Upper lobe of left lung (tissue), 6 donors: ENCODE data around the gene NCF4. TPM values are rescaled to one million over a fixed set of nuclear protein-coding genes. Genes with fewer than 3 reads are reported as not detected.

Experiments used
- ATAC-seq, 2 donors: fragments of 200-7000 bp; cut with Tn5 transposase; one replicate each; pipeline ENCODE4 v1.9.1; 2022; ENCODE audit warnings: mild to moderate bottlenecking in 2 of 2, moderate library complexity in 2 of 2; ENCODE audit not compliant: low FRiP score in 2 of 2
- DNase-seq, 2 donors: peaks; one replicate each; pipeline ENCODE4 v3.0.0-alpha.2; 2019 to 2020
- H3K27ac ChIP-seq, 4 donors: fragments of 200-600 bp; sonication (generic); one replicate each; pipeline ENCODE4 v1.5.1; 2016 to 2019
- H3K27me3 ChIP-seq, 4 donors: fragments of 200-600 bp; sonication (generic); one replicate each; pipeline ENCODE4 v1.5.1; 2017 to 2019
- H3K36me3 ChIP-seq, 4 donors: fragments of 200-600 bp; sonication (generic); one replicate each; pipeline ENCODE4 v1.5.1; 2016 to 2019
- H3K4me1 ChIP-seq, 4 donors: fragments of 200-600 bp; sonication (generic); one replicate each; pipeline ENCODE4 v1.5.1; 2018 to 2019
- H3K4me3 ChIP-seq, 4 donors: fragments of 200-600 bp; sonication (generic); one replicate each; pipeline ENCODE4 v1.5.1; 2017 to 2019; ENCODE audit warnings: mild to moderate bottlenecking in 2 of 4, moderate library complexity in 1 of 4
- H3K9me3 ChIP-seq, 4 donors: fragments of 200-600 bp; sonication (generic); one replicate each; pipeline ENCODE4 v1.5.1; 2018 to 2019
- EP300 ChIP-seq, 4 donors: sonication (generic); formaldehyde crosslinking; IDR thresholded peaks; one replicate each; pipeline ENCODE4 v1.5.1; 2017; ENCODE audit warnings: antibody characterized with exemption in 4 of 4, control low read depth in 2 of 4
- POLR2A ChIP-seq, 4 donors: fragments of 450-650 bp; IDR thresholded peaks; one replicate each; pipeline ENCODE4 v1.5.1; 2016 to 2017; ENCODE audit warnings: antibody characterized with exemption in 4 of 4, mild to moderate bottlenecking in 2 of 4
- POLR2AphosphoS5 ChIP-seq, 2 donors: sonication (generic); formaldehyde crosslinking; IDR thresholded peaks; one replicate each; pipeline ENCODE4 v1.5.1; 2017; ENCODE audit warnings: antibody characterized with exemption in 2 of 2
- WGBS, 2 donors: methylation state at CpG; one replicate each; pipeline ENCODE4 v1.1.5; 2017 to 2018; 5-methylcytosine and 5-hydroxymethylcytosine counted together
- total RNA-seq, 6 donors: library from RNA; depleted of rRNA in 4 of 6; stranded (reverse); fragments of >200 nt in 4 of 6; gene quantifications; one replicate each; pipeline versions ENCODE4 v1.1.0 to v1.2.1, GENCODE V29; 2016 to 2021
- TF ChIP-seq, protein P1 (sequence below), 6 experiments: fragments of 450-650 bp in 4 of 6; fragments of 200-600 bp in 2 of 6; sonication (generic) in 2 of 6; IDR thresholded peaks; one replicate each; pipeline ENCODE4 v1.5.1; 2016 to 2019; ENCODE audit warnings: antibody characterized with exemption in 6 of 6
- donor health status: DM: no; HTN: no; CAD: no; lungs with moderate emphysema.
- donor health status: DM: no; HTN: yes; CAD: no; lungs with severe emphysema.

Gene NCF4
- total RNA-seq, 6 donors from 2014 or later = 28.2 to 72.5 (median 54.3) TPM

DNA sequence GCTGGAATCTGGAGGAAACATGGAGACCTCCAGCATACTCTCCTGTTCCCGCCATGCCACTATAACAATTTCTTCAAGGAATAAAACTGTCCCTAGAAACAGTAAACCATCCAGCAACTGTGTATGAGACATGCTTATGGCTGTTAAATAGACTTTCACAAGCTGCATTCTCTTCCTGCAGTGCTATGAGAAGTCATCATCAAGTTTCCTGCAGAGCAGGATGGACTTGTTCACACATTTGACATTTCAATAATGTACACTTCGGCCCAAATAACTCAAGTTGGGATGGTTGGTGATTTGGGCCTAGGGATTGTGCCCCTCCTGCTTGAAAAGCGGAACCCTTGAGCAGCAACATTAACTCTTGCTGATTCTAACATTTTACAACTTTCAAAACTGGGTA is 32.5 kb downstream of the NCF4 start:
- H3K4me3 ChIP-seq = no peak overlapping the region
- H3K27ac ChIP-seq = no peak overlapping the region
- no peaks in the 10 kb centered on the region for H3K36me3 ChIP-seq
- no peaks in the 10 kb centered on the region for H3K4me1 ChIP-seq
- ATAC-seq (no peak), DNase-seq (no peak)
- H3K9me3 ChIP-seq = peaks cover 0 to 6% (median 2%) of the 10 kb centered on the region in 4 donors
- no peaks in the 10 kb centered on the region for H3K27me3 ChIP-seq
- 75 to 83% methylated on average over 3 of the region's 3 CpGs for WGBS, 2 donors
- TF ChIP-seq, protein P1, sequence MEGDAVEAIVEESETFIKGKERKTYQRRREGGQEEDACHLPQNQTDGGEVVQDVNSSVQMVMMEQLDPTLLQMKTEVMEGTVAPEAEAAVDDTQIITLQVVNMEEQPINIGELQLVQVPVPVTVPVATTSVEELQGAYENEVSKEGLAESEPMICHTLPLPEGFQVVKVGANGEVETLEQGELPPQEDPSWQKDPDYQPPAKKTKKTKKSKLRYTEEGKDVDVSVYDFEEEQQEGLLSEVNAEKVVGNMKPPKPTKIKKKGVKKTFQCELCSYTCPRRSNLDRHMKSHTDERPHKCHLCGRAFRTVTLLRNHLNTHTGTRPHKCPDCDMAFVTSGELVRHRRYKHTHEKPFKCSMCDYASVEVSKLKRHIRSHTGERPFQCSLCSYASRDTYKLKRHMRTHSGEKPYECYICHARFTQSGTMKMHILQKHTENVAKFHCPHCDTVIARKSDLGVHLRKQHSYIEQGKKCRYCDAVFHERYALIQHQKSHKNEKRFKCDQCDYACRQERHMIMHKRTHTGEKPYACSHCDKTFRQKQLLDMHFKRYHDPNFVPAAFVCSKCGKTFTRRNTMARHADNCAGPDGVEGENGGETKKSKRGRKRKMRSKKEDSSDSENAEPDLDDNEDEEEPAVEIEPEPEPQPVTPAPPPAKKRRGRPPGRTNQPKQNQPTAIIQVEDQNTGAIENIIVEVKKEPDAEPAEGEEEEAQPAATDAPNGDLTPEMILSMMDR (IDR thresholded peaks at IDR 0.05) = no peak
- TF ChIP-seq POLR2AphosphoS5 (IDR thresholded peaks at IDR 0.05) = no peak
- TF ChIP-seq EP300 (IDR thresholded peaks at IDR 0.05) = no peak

DNA sequence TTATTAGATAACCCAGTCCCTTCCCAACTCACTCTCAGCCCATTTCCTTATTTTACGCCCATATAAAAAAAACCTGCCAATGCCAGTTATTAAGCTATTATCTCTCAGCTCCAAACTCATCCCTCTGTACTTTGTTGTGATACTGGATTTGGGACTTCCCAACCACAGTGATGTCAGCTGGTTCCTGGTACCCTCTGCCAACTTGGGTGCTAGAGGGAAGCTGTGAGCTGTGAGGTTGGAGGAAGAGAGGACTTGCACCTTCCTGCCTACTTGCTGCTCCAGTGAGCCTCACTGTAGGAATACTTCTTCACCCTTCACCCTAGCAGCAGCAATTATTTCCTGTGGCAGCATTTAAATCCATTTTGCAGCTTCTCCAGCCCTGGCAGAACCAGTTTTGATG is 33.5 kb downstream of the NCF4 start:
- H3K9me3 ChIP-seq = peaks cover 0 to 6% (median 2%) of the 10 kb centered on the region in 4 donors
- WGBS, 2 donors = 97 to 100% methylated on average over 1 of the region's 1 CpG
- H3K27me3 ChIP-seq = no peaks in the 10 kb centered on the region
- DNase-seq (no peak), ATAC-seq (no peak)
- no peak overlapping the region for H3K4me3 ChIP-seq
- H3K27ac ChIP-seq = no peak overlapping the region
- no peaks in the 10 kb centered on the region for H3K4me1 ChIP-seq
- H3K36me3 ChIP-seq = no peaks in the 10 kb centered on the region
- TF ChIP-seq POLR2AphosphoS5 (IDR thresholded peaks at IDR 0.05) (no peak), EP300 (IDR thresholded peaks at IDR 0.05) (no peak), POLR2A (IDR thresholded peaks at IDR 0.05) (no peak)
- TF ChIP-seq, protein P1 (IDR thresholded peaks at IDR 0.05) = no peak

DNA sequence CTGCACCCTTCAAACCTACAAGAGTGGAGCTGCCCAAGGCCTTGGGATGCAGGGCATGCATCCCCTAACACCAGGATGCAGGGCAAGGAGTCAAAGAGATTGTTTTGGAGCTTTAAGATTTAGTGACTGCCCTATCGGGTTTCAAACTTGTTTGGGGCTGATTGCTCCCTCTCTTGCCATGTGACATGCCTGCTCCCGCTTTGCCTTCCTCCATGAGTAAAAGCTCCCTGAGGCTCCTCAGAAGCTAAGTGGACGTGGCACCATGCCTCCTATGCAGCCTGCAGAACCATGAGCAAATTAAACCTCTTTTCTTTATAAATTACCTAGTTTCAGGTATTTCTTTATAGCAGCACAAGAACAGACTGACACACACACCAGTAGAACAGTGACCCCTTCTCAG is 36.8 kb downstream of the NCF4 start:
- Histone ChIP-seq H3K4me3 (no peak overlapping the region), H3K27ac (no peak overlapping the region), H3K9me3 (peaks cover 0 to 6% (median 2%) of the 10 kb centered on the region in 4 donors), H3K27me3 (no peaks in the 10 kb centered on the region), H3K36me3 (no peaks in the 10 kb centered on the region), H3K4me1 (no peaks in the 10 kb centered on the region)
- TF ChIP-seq, protein P1 (IDR thresholded peaks at IDR 0.05) = no peak
- TF ChIP-seq EP300 (IDR thresholded peaks at IDR 0.05) (no peak), POLR2A (IDR thresholded peaks at IDR 0.05) (no peak)
- DNase-seq (no peak), ATAC-seq (no peak)
- 74 to 81% methylated on average over 3 of the region's 3 CpGs for WGBS, 2 donors

DNA sequence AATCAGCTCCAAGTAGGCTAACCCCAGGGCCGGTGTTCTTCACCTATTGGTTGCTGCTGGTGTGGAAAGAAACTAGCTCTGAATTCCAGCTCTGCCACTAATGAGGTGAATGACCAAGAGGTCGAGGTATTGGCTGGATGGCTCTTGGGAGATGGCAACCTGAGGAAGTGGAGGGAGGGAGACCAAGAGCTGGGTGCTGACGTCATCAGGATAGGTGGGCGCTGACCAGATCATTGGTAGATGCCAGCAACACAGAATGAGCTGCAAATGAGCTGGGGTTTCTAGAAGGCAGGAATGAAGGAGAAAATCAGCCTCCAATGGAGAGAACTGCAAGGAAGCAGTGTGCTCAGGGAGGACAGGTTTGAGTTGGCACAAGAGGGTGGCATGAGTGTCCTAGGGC is 37.9 kb downstream of the NCF4 start:
- ATAC-seq (no peak), DNase-seq (no peak)
- WGBS, 2 donors = 84 to 87% methylated on average over 4 of the region's 4 CpGs
- TF ChIP-seq, protein P1 (IDR thresholded peaks at IDR 0.05) = no peak
- no peak for TF ChIP-seq POLR2AphosphoS5 (IDR thresholded peaks at IDR 0.05)
- TF ChIP-seq POLR2A (IDR thresholded peaks at IDR 0.05) = no peak
- no peak for TF ChIP-seq EP300 (IDR thresholded peaks at IDR 0.05)
- Histone ChIP-seq H3K27ac (no peak overlapping the region), H3K36me3 (no peaks in the 10 kb centered on the region), H3K27me3 (no peaks in the 10 kb centered on the region), H3K9me3 (peaks cover 0 to 6% (median 2%) of the 10 kb centered on the region in 4 donors), H3K4me3 (no peak overlapping the region), H3K4me1 (no peaks in the 10 kb centered on the region)

DNA sequence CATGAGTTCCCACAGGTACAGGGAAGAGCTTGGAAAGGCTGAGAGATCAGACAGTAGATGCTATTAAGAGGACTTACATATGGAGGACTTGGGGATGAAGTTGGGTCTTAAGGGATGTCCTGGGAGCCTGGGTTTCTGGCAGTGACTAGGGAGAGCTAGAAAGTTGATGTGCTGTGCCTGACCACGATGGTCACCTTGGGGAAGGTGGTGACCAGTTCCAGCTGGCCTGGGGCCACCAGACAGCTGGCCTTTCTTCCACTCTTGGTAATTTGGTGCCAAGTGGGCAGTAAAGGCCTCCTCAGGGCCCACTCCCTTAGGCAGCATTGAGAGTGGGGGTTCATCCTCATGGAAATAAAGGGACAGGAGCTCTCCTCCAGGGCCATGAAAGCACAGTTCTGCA is 38.7 kb downstream of the NCF4 start:
- Histone ChIP-seq H3K4me3 (no peak overlapping the region), H3K27me3 (no peaks in the 10 kb centered on the region), H3K9me3 (peaks cover 0 to 6% (median 2%) of the 10 kb centered on the region in 4 donors), H3K27ac (no peak overlapping the region), H3K36me3 (no peaks in the 10 kb centered on the region), H3K4me1 (no peaks in the 10 kb centered on the region)
- 75 to 77% methylated on average over 1 of the region's 1 CpG for WGBS, 2 donors
- DNase-seq (no peak), ATAC-seq (no peak)
- TF ChIP-seq, protein P1 (IDR thresholded peaks at IDR 0.05) = no peak
- TF ChIP-seq POLR2AphosphoS5 (IDR thresholded peaks at IDR 0.05) (no peak), EP300 (IDR thresholded peaks at IDR 0.05) (no peak), POLR2A (IDR thresholded peaks at IDR 0.05) (no peak)
